DOHH2 (cell line): ENCODE data around the gene MPPED2.

Experiments
- H3F3A ChIP-seq: fragments of 200-600 bp; sonication (generic), shearing (Covaris generic); 2 replicates; pipeline ENCODE4 v1.6.0; 2016; ENCODE audit warnings: antibody characterized with exemption, mild to moderate bottlenecking; ENCODE audit not compliant: control insufficient read depth, insufficient read depth
- H3K27ac ChIP-seq: fragments of 200-600 bp; sonication (generic); 2 replicates; pipeline ENCODE4 v1.5.1; 2014; ENCODE audit warnings: low read depth, mild to moderate bottlenecking, low read length, moderate library complexity
- H3K27me3 ChIP-seq: fragments of 200-600 bp; sonication (generic); 2 replicates; pipeline ENCODE4 v1.6.1; 2014; ENCODE audit warnings: mild to moderate bottlenecking, low read length, mixed read lengths; ENCODE audit not compliant: control insufficient read depth
- H3K36me3 ChIP-seq: fragments of 200-600 bp; sonication (generic); 2 replicates; pipeline ENCODE4 v1.6.1; 2014; ENCODE audit warnings: mild to moderate bottlenecking, low read length, moderate library complexity, mixed read lengths; ENCODE audit not compliant: control insufficient read depth
- H3K4me1 ChIP-seq: fragments of 200-600 bp; sonication (generic); 2 replicates; pipeline ENCODE4 v1.6.1; 2014; ENCODE audit warnings: mild to moderate bottlenecking, low read length, mixed read lengths; ENCODE audit not compliant: control insufficient read depth
- H3K4me2 ChIP-seq: fragments of 200-600 bp; sonication (generic); 2 replicates; pipeline ENCODE4 v1.6.0; 2014; ENCODE audit warnings: mild to moderate bottlenecking, low read length, moderate library complexity
- H3K4me3 ChIP-seq: fragments of 200-600 bp; sonication (generic); 2 replicates; pipeline ENCODE4 v1.5.1; 2014; ENCODE audit warnings: mild to moderate bottlenecking, low read length, mixed read lengths
- H3K79me2 ChIP-seq: fragments of 200-600 bp; sonication (generic); 2 replicates; pipeline ENCODE4 v1.6.1; 2014; ENCODE audit warnings: mild to moderate bottlenecking, low read length, mixed read lengths; ENCODE audit not compliant: control insufficient read depth
- H3K9me2 ChIP-seq: fragments of 200-600 bp; sonication (generic); replicated peaks from 2 replicates; pipeline ENCODE4 v1.6.1; 2014; ENCODE audit warnings: mild to moderate bottlenecking, low read length, mixed read lengths; ENCODE audit not compliant: control insufficient read depth
- H3K9me3 ChIP-seq: fragments of 200-600 bp; sonication (generic); 2 replicates; pipeline ENCODE4 v1.6.1; 2014; ENCODE audit warnings: antibody characterized with exemption, low read length, mixed read lengths; ENCODE audit not compliant: control insufficient read depth, insufficient read depth
- H4K20me1 ChIP-seq: fragments of 200-600 bp; sonication (generic); 2 replicates; pipeline ENCODE4 v1.6.0; 2014; ENCODE audit warnings: low read depth, mild to moderate bottlenecking, antibody characterized with exemption, low read length, moderate library complexity; ENCODE audit not compliant: control insufficient read depth, insufficient read depth
- CTCF ChIP-seq: fragments of 200-600 bp; sonication (generic); IDR thresholded peaks from one replicate; pipeline ENCODE4 v1.5.1; 2014; ENCODE audit warnings: antibody characterized with exemption, mild to moderate bottlenecking, low read depth, low read length; ENCODE audit not compliant: poor library complexity, severe bottlenecking
- EZH2phosphoT487 ChIP-seq: fragments of 200-600 bp; sonication (generic); IDR thresholded peaks from 2 replicates; pipeline ENCODE4 v1.6.1; 2017; ENCODE audit warnings: borderline replicate concordance, mild to moderate bottlenecking, antibody characterized with exemption, low read length, moderate library complexity, mixed read lengths

The MPPED2 gene

GRCh38 chr11:30452114-30452513, 134.0 kb downstream of the MPPED2 start:
- H3K9me2 ChIP-seq = no peaks in the 10 kb centered on the region; the same call in 1 of the 2 replicates

GRCh38 chr11:30451626-30452025, 134.5 kb downstream of the MPPED2 start:
- H3K27ac ChIP-seq = no peak overlapping the region
- no peaks in the 10 kb centered on the region for H4K20me1 ChIP-seq
- no peaks in the 10 kb centered on the region for H3K79me2 ChIP-seq
- no peaks in the 10 kb centered on the region; the same call in 1 of the 2 replicates for H3K9me2 ChIP-seq
- H3K4me3 ChIP-seq = no peak overlapping the region
- H3K9me3 ChIP-seq = no peaks in the 10 kb centered on the region
- no peaks in the 10 kb centered on the region for H3K27me3 ChIP-seq
- no peaks in the 10 kb centered on the region for H3K36me3 ChIP-seq
- H3K4me1 ChIP-seq = no peaks in the 10 kb centered on the region
- no peak overlapping the region for H3K4me2 ChIP-seq
- no peaks in the 10 kb centered on the region for H3F3A ChIP-seq
- no peak for TF ChIP-seq CTCF
- TF ChIP-seq EZH2phosphoT487 = no peak

More at GRCh38 chr11:30452114-30452513, 134.0 kb downstream of the MPPED2 start:
- no peaks in the 10 kb centered on the region for H3F3A ChIP-seq
- no peak overlapping the region for H3K27ac ChIP-seq
- H3K36me3 ChIP-seq = no peaks in the 10 kb centered on the region
- no peak overlapping the region for H3K4me3 ChIP-seq
- H3K4me1 ChIP-seq = no peaks in the 10 kb centered on the region
- no peaks in the 10 kb centered on the region for H3K79me2 ChIP-seq
- no peak for TF ChIP-seq EZH2phosphoT487
- TF ChIP-seq CTCF = no peak
- no peaks in the 10 kb centered on the region for H3K9me3 ChIP-seq
- no peaks in the 10 kb centered on the region for H4K20me1 ChIP-seq
- H3K27me3 ChIP-seq = no peaks in the 10 kb centered on the region
- H3K4me2 ChIP-seq = no peak overlapping the region

GRCh38 chr11:30451167-30451566, 135.0 kb downstream of the MPPED2 start:
- no peaks in the 10 kb centered on the region for H3K9me3 ChIP-seq
- no peaks in the 10 kb centered on the region for H3F3A ChIP-seq
- no peaks in the 10 kb centered on the region for H3K4me1 ChIP-seq
- H3K36me3 ChIP-seq = no peaks in the 10 kb centered on the region
- H3K27me3 ChIP-seq = no peaks in the 10 kb centered on the region
- TF ChIP-seq EZH2phosphoT487 (no peak), CTCF (no peak)
- no peak overlapping the region for H3K27ac ChIP-seq
- H3K4me3 ChIP-seq = no peak overlapping the region
- H3K4me2 ChIP-seq = no peak overlapping the region
- no peaks in the 10 kb centered on the region for H3K79me2 ChIP-seq
- no peaks in the 10 kb centered on the region for H4K20me1 ChIP-seq
- no peaks in the 10 kb centered on the region; the same call in 1 of the 2 replicates for H3K9me2 ChIP-seq
